ENCODE results near the gene CCN6. TPM values are rescaled to one million over a fixed set of nuclear protein-coding genes. Genes with fewer than 3 reads are reported as not detected.

The CCN6 gene
- total and polyA plus RNA-seq, 7 donors, result 0.01 TPM; not detected in 6

DNA sequence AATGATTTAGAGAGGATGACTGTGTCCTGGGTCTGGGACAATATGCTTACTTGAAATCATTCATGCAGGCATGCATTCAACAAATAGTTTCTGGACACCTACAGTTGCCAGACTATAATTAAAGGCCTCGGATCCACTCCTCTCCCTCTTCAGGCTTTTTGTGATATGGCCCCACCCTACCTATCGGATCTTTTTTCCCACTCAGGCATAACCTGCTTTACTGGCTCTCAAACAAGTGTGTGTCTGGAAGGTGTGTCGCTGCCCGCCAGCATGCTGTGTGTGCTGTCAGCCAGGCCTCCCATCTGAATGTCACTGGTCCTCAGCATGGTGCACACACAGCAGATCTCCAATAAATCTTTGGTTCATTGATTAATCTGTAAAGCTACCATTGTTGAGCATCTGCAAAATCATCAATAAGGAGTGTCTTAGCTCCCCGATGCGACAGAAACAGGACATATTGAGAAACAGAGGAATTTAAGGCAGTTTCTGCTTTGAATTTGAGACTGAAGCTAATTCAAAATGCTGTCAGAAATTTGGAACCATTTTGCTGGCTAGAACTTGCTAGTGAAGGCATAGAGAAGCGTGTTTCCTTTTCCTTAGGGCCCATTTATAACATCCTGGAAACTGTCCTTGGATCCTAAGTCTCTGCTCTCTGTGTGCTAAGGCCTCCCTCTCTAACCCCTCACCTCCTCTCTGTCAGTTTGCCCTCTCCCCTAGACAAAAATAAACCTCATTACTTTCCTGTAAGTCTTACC lies 23.5 kb upstream of the CCN6 start:
- Histone ChIP-seq H3K4me1 (no peaks in the 10 kb centered on the region), H3K27me3 (ENCODE audit: insufficient read depth in 3 of 3, low read length in 2 of 3) (no peaks in the 10 kb centered on the region), H3K4me3 (no peak overlapping the region), H3K36me3 (ENCODE audit: insufficient read depth in 1 of 2, low read depth in 1 of 2) (no peaks in the 10 kb centered on the region), H3K27ac (no peak overlapping the region), H3K9me3 (no peaks in the 10 kb centered on the region)
- TF ChIP-seq, protein P1, sequence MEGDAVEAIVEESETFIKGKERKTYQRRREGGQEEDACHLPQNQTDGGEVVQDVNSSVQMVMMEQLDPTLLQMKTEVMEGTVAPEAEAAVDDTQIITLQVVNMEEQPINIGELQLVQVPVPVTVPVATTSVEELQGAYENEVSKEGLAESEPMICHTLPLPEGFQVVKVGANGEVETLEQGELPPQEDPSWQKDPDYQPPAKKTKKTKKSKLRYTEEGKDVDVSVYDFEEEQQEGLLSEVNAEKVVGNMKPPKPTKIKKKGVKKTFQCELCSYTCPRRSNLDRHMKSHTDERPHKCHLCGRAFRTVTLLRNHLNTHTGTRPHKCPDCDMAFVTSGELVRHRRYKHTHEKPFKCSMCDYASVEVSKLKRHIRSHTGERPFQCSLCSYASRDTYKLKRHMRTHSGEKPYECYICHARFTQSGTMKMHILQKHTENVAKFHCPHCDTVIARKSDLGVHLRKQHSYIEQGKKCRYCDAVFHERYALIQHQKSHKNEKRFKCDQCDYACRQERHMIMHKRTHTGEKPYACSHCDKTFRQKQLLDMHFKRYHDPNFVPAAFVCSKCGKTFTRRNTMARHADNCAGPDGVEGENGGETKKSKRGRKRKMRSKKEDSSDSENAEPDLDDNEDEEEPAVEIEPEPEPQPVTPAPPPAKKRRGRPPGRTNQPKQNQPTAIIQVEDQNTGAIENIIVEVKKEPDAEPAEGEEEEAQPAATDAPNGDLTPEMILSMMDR (IDR thresholded peaks at IDR 0.05), result no peak
- WGBS, 3 donors, result 60 to 86% (median 64%) methylated on average over 7 of the region's 7 CpGs
- DNase-seq (no peak), ATAC-seq (no peak)
- intact Hi-C loops (cut with DNase I), result no loop called here

DNA sequence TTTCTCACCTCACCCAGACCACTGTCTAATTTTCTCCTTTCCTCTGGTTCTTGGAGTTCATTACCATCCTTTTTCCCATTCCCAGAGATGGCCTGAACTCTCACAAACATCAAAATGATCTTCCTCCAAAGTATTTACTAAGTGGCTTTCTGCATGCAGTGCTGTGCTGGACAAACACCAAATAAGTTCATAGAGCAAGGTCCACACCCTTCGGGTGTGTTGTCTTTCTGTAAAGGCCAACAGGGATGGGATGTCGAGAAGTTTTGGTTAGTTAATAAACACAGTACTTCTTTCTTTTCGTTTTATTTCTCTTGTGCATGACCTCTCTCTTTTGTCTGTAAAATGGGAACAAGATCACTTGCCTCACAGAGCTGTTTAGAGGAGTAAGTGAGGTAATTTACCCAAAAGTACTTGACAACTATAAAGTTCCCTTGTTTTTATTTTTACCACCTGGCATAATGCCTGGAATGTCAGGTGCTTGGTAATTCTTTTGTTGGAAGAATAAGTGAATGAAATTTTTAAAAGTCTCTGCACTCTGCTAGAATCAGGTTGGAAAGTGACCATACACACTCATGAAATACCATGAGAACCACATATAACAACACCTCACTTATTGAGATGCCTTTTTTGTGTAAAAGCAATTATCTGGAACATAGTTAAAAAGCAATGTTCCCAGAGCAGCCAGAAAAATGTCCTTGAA lies 22.8 kb upstream of the CCN6 start:
- DNase-seq (no peak), ATAC-seq (no peak)
- no peaks in the 10 kb centered on the region for H3K36me3 ChIP-seq (ENCODE audit: insufficient read depth in 1 of 2, low read depth in 1 of 2)
- intact Hi-C loops (cut with DNase I), result no loop called here
- WGBS, 3 donors, result 32 to 45% (median 37%) methylated on average over 3 of the region's 3 CpGs
- TF ChIP-seq, protein P1 (IDR thresholded peaks at IDR 0.05), result no peak
- H3K4me3 ChIP-seq, result no peak overlapping the region
- H3K4me1 ChIP-seq, result no peaks in the 10 kb centered on the region
- H3K27ac ChIP-seq, result no peak overlapping the region
- no peaks in the 10 kb centered on the region for H3K27me3 ChIP-seq (ENCODE audit: insufficient read depth in 3 of 3, low read length in 2 of 3)
- no peaks in the 10 kb centered on the region for H3K9me3 ChIP-seq

DNA sequence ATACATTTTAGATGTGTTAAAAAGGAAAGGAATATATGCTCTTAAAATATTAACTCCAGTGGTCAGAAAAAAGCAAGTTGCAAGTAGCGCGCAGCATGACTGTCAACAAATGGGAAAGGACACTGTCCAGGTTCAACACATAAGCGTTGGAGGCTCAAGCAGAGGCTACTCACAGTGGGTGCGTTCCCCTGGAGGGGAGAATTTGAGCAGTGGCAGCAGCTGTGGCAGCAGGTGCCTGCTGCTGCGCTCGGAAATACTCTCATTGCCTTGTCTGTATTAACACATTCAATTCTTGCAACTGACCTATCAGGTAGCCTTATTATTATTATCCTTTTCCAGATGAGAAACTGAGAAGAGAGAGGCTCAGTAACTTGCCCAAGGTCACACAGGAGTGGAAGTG lies 21.9 kb upstream of the CCN6 start:
- intact Hi-C loops (cut with DNase I), result no loop called here
- Histone ChIP-seq H3K9me3 (no peaks in the 10 kb centered on the region), H3K36me3 (ENCODE audit: insufficient read depth in 1 of 2, low read depth in 1 of 2) (no peaks in the 10 kb centered on the region), H3K27me3 (ENCODE audit: insufficient read depth in 3 of 3, low read length in 2 of 3) (peaks cover 0 to 2% (median 0%) of the 10 kb centered on the region in 3 donors), H3K27ac (no peak overlapping the region), H3K4me3 (no peak overlapping the region), H3K4me1 (no peaks in the 10 kb centered on the region)
- TF ChIP-seq, protein P1 (IDR thresholded peaks at IDR 0.05), result no peak
- ATAC-seq, result peak in 1 of 4 donors; percentile 48
- WGBS, 3 donors, result 48 to 62% (median 52%) methylated on average over 6 of the region's 6 CpGs
- DNase-seq, result no peak

DNA sequence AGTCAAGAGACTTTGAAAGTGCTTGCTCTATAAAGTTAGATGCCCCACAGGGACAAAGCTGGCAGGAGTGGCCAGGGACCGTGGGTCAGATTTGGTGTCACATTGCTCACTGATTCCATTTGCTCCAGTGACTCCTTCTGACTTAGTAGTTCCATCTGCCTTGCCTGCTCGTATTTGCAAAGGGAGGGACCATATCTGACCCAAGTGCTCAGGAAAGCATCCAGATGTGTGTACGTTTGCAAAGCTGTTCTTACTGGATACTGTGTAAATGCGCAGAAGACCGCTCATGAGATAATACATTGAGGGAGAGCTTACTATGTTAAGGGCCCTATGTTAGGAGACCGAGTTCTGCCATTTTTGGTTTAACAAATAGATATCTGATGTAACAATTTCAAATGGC lies 21.2 kb upstream of the CCN6 start:
- Histone ChIP-seq H3K27me3 (ENCODE audit: insufficient read depth in 3 of 3, low read length in 2 of 3) (peaks cover 0 to 4% (median 0%) of the 10 kb centered on the region in 3 donors), H3K4me1 (no peaks in the 10 kb centered on the region), H3K27ac (no peak overlapping the region), H3K4me3 (no peak overlapping the region), H3K9me3 (no peaks in the 10 kb centered on the region), H3K36me3 (ENCODE audit: insufficient read depth in 1 of 2, low read depth in 1 of 2) (no peaks in the 10 kb centered on the region)
- ATAC-seq (no peak), DNase-seq (no peak)
- 68 to 80% (median 79%) methylated on average over 6 of the region's 6 CpGs for WGBS, 3 donors
- TF ChIP-seq, protein P1 (IDR thresholded peaks at IDR 0.05), result no peak
- intact Hi-C loops (cut with DNase I), result no loop called here
